Activated CD4-positive, alpha-beta T cell treated with anti-CD3 and anti-CD28 coated beads, Interleukin-2, amount 10 ng/mL, durations not matched to agents 24 days and 14 days (primary cell): ENCODE results near the gene NME7. TPM values are rescaled to one million over a fixed set of nuclear protein-coding genes. Genes with fewer than 3 reads are reported as not detected.
A peak's percentile ranks its signal among the peaks of the same experiment; 100 is the strongest.

Experiments used
- DNase-seq: peaks from one replicate; pipeline ENCODE4 v3.0.0; 2022
- H3K27ac Mint-ChIP-seq: one replicate; pipeline ENCODE4 v1.8.0; 2022; ENCODE audit warnings: mild to moderate bottlenecking, mixed read lengths
- H3K27me3 Mint-ChIP-seq: one replicate; pipeline ENCODE4 v1.8.0; 2022; ENCODE audit warnings: mixed read lengths
- H3K36me3 Mint-ChIP-seq: one replicate; pipeline ENCODE4 v1.8.0; 2022; ENCODE audit warnings: low read depth, mild to moderate bottlenecking, mixed read lengths
- H3K4me1 Mint-ChIP-seq: one replicate; pipeline ENCODE4 v1.8.0; 2021; ENCODE audit warnings: mixed read lengths
- H3K4me3 Mint-ChIP-seq: one replicate; pipeline ENCODE4 v1.8.0; 2022; ENCODE audit warnings: mild to moderate bottlenecking, moderate library complexity, mixed read lengths
- H3K9me3 Mint-ChIP-seq: one replicate; pipeline ENCODE4 v1.8.0; 2021; ENCODE audit warnings: mixed read lengths
- intact Hi-C: fragments of 100-400 bp; cut with micrococcal nuclease; formaldehyde crosslinking; loops from one replicate; pipeline ENCODE4 v1.15.1; 2023
- total RNA-seq: library from RNA; stranded (reverse); gene quantifications from 2 replicates; pipeline ENCODE4 v1.2.3, GENCODE V29; 2022

NME7 gene
- total RNA-seq, 1 donor from 2014 or later = 10.6 TPM

- no peak overlapping the region for H3K27ac Mint-ChIP-seq
- no peaks in the 10 kb centered on the region for H3K4me1 Mint-ChIP-seq
- H3K4me3 Mint-ChIP-seq = no peak overlapping the region
- H3K36me3 Mint-ChIP-seq = no peaks in the 10 kb centered on the region
- no peaks in the 10 kb centered on the region for H3K27me3 Mint-ChIP-seq
- intact Hi-C loops = no loop called here
- DNase-seq = no peak
- H3K9me3 Mint-ChIP-seq = no peaks in the 10 kb centered on the region
These were observed 222.5 kb downstream of the NME7 start for GRCh38 chr1:169144941-169145626.

GRCh38 chr1:169143984-169144383, 223.6 kb downstream of the NME7 start:
- Mint-ChIP-seq H3K4me3 (no peak overlapping the region), H3K4me1 (peaks cover 7% of the 10 kb centered on the region), H3K27ac (no peak overlapping the region), H3K9me3 (peaks cover under 1% of the 10 kb centered on the region), H3K36me3 (no peaks in the 10 kb centered on the region), H3K27me3 (no peaks in the 10 kb centered on the region)
- DNase-seq = no peak
- intact Hi-C loops = no loop called here

- Mint-ChIP-seq H3K9me3 (peaks cover 4% of the 10 kb centered on the region), H3K36me3 (no peaks in the 10 kb centered on the region), H3K27ac (no peak overlapping the region), H3K4me1 (peaks cover 11% of the 10 kb centered on the region), H3K4me3 (no peak overlapping the region), H3K27me3 (no peaks in the 10 kb centered on the region)
- DNase-seq = no peak
- intact Hi-C loops = no loop called here
These were observed 224.3 kb downstream of the NME7 start for GRCh38 chr1:169143346-169143745.

GRCh38 chr1:169142129-169142528, 225.5 kb downstream of the NME7 start:
- peaks cover 2% of the 10 kb centered on the region for H3K36me3 Mint-ChIP-seq

GRCh38 chr1:169141356-169141755, 226.2 kb downstream of the NME7 start:
- DNase-seq = no peak
- H3K36me3 Mint-ChIP-seq = peaks cover 2% of the 10 kb centered on the region
- H3K4me3 Mint-ChIP-seq = no peak overlapping the region
- H3K27ac Mint-ChIP-seq = no peak overlapping the region
- H3K4me1 Mint-ChIP-seq = peaks cover 15% of the 10 kb centered on the region
- H3K9me3 Mint-ChIP-seq = peaks cover 4% of the 10 kb centered on the region
- H3K27me3 Mint-ChIP-seq = no peaks in the 10 kb centered on the region
- intact Hi-C loops = no loop called here

More at GRCh38 chr1:169142129-169142528, 225.5 kb downstream of the NME7 start:
- H3K9me3 Mint-ChIP-seq = peaks cover 4% of the 10 kb centered on the region
- no peak for DNase-seq
- H3K27me3 Mint-ChIP-seq = no peaks in the 10 kb centered on the region
- intact Hi-C loops = no loop called here
- H3K27ac Mint-ChIP-seq = no peak overlapping the region
- no peak overlapping the region for H3K4me3 Mint-ChIP-seq
- peaks cover 15% of the 10 kb centered on the region for H3K4me1 Mint-ChIP-seq

- intact Hi-C loops = loop anchor here (1.0 to 10.0 kb wide), 6 partner anchors 24 to 794 kb away; partner anchors contain the start of genes ATP1B1 and NME7
- peak overlapping the region; percentile 8 for H3K4me3 Mint-ChIP-seq
- H3K27ac Mint-ChIP-seq = peak overlapping the region; percentile 81
These were observed 228.5 kb downstream of the NME7 start for GRCh38 chr1:169138866-169139670.

GRCh38 chr1:169137357-169137756, 230.2 kb downstream of the NME7 start:
- DNase-seq = no peak
- peaks cover 8% of the 10 kb centered on the region for H3K36me3 Mint-ChIP-seq
- no peak overlapping the region for H3K4me3 Mint-ChIP-seq
- peaks cover 17% of the 10 kb centered on the region for H3K4me1 Mint-ChIP-seq
- H3K27me3 Mint-ChIP-seq = no peaks in the 10 kb centered on the region
- intact Hi-C loops = loop anchor here (10.0 kb wide), 1 partner anchor 793 kb away; no protein-coding TSS in a partner anchor
- peaks cover 4% of the 10 kb centered on the region for H3K9me3 Mint-ChIP-seq
- no peak overlapping the region for H3K27ac Mint-ChIP-seq

More at GRCh38 chr1:169138866-169139670, 228.5 kb downstream of the NME7 start:
- H3K36me3 Mint-ChIP-seq = peaks cover 5% of the 10 kb centered on the region
- peaks cover 4% of the 10 kb centered on the region for H3K9me3 Mint-ChIP-seq
- no peaks in the 10 kb centered on the region for H3K27me3 Mint-ChIP-seq
- H3K4me1 Mint-ChIP-seq = peaks cover 15% of the 10 kb centered on the region
- no peak for DNase-seq

GRCh38 chr1:169133801-169134502, 233.6 kb downstream of the NME7 start:
- no peak overlapping the region for H3K27ac Mint-ChIP-seq
- peaks cover 29% of the 10 kb centered on the region for H3K36me3 Mint-ChIP-seq
- peaks cover 3% of the 10 kb centered on the region for H3K9me3 Mint-ChIP-seq
- H3K27me3 Mint-ChIP-seq = no peaks in the 10 kb centered on the region
- H3K4me1 Mint-ChIP-seq = peaks cover 9% of the 10 kb centered on the region
- no peak for DNase-seq
- no peak overlapping the region for H3K4me3 Mint-ChIP-seq
- intact Hi-C loops = loop anchor here (10.0 kb wide), 1 partner anchor 789 kb away; no protein-coding TSS in a partner anchor

GRCh38 chr1:169133228-169133576, 234.4 kb downstream of the NME7 start:
- no peaks in the 10 kb centered on the region for H3K9me3 Mint-ChIP-seq
- no peaks in the 10 kb centered on the region for H3K27me3 Mint-ChIP-seq
- H3K4me3 Mint-ChIP-seq = no peak overlapping the region
- H3K36me3 Mint-ChIP-seq = peaks cover 36% of the 10 kb centered on the region
- peaks cover 12% of the 10 kb centered on the region for H3K4me1 Mint-ChIP-seq
- intact Hi-C loops = loop anchor here (10.0 kb wide), 1 partner anchor 788 kb away; no protein-coding TSS in a partner anchor
- no peak for DNase-seq
- no peak overlapping the region for H3K27ac Mint-ChIP-seq

- H3K27ac Mint-ChIP-seq = no peak overlapping the region
- intact Hi-C loops = loop anchor here (10.0 kb wide), 1 partner anchor 788 kb away; no protein-coding TSS in a partner anchor
- no peak overlapping the region for H3K4me3 Mint-ChIP-seq
- H3K36me3 Mint-ChIP-seq = peaks cover 40% of the 10 kb centered on the region
- H3K9me3 Mint-ChIP-seq = no peaks in the 10 kb centered on the region
- peaks cover 11% of the 10 kb centered on the region for H3K4me1 Mint-ChIP-seq
- no peak for DNase-seq
- H3K27me3 Mint-ChIP-seq = no peaks in the 10 kb centered on the region
These were observed 234.9 kb downstream of the NME7 start for GRCh38 chr1:169132512-169133227.

- Mint-ChIP-seq H3K36me3 (peaks cover 46% of the 10 kb centered on the region), H3K4me1 (peaks cover 8% of the 10 kb centered on the region), H3K27me3 (no peaks in the 10 kb centered on the region), H3K27ac (no peak overlapping the region), H3K9me3 (no peaks in the 10 kb centered on the region), H3K4me3 (no peak overlapping the region)
- no peak for DNase-seq
- intact Hi-C loops = loop anchor here (10.0 kb wide), 1 partner anchor 786 kb away; no protein-coding TSS in a partner anchor
These were observed 236.9 kb downstream of the NME7 start for GRCh38 chr1:169130683-169131082.

GRCh38 chr1:169129109-169129784, 238.3 kb downstream of the NME7 start:
- no peak for DNase-seq
- Mint-ChIP-seq H3K4me1 (peaks cover 8% of the 10 kb centered on the region), H3K27ac (no peak overlapping the region), H3K27me3 (no peaks in the 10 kb centered on the region), H3K36me3 (peaks cover 56% of the 10 kb centered on the region), H3K4me3 (no peak overlapping the region), H3K9me3 (no peaks in the 10 kb centered on the region)
- intact Hi-C loops = no loop called here

- no peak for DNase-seq
- Mint-ChIP-seq H3K27me3 (no peaks in the 10 kb centered on the region), H3K4me1 (peaks cover 7% of the 10 kb centered on the region), H3K27ac (no peak overlapping the region), H3K9me3 (no peaks in the 10 kb centered on the region), H3K4me3 (no peak overlapping the region), H3K36me3 (peaks cover 57% of the 10 kb centered on the region)
- intact Hi-C loops = no loop called here
These were observed 239.0 kb downstream of the NME7 start for GRCh38 chr1:169128562-169128961.
